Type B pancreatic cell (in vitro differentiated cells): Measurements from ENCODE around the gene TNXB. TPM values are rescaled to one million over a fixed set of nuclear protein-coding genes. Genes with fewer than 3 reads are reported as not detected.
"Not testable (repeated sequence)": the region's sequence is repeated elsewhere in the genome, so short reads cannot be mapped to it uniquely, and the experiment has no call there.

Experiments used
- DNase-seq: peaks from one replicate; pipeline ENCODE4 v3.0.0; 2021; ENCODE audit warnings: mixed read lengths; ENCODE audit not compliant: unreplicated experiment; ENCODE audit errors: extremely low spot score
- H3K27ac Mint-ChIP-seq: 2 replicates; pipeline ENCODE4 v1.8.0; 2021; ENCODE audit warnings: mild to moderate bottlenecking, mixed read lengths
- H3K27me3 Mint-ChIP-seq: 2 replicates; pipeline ENCODE4 v1.8.0; 2021; ENCODE audit warnings: mixed read lengths
- H3K36me3 Mint-ChIP-seq: 2 replicates; pipeline ENCODE4 v1.8.0; 2021; ENCODE audit warnings: mixed read lengths
- H3K4me1 Mint-ChIP-seq: one replicate; pipeline ENCODE4 v1.8.0; 2021; ENCODE audit warnings: mixed read lengths; ENCODE audit not compliant: unreplicated experiment
- H3K4me3 Mint-ChIP-seq: 2 replicates; pipeline ENCODE4 v1.8.0; 2021; ENCODE audit warnings: mild to moderate bottlenecking, mixed read lengths
- H3K9me3 Mint-ChIP-seq: 2 replicates; pipeline ENCODE4 v1.8.0; 2021; ENCODE audit warnings: mixed read lengths
- total RNA-seq: library from RNA; stranded (reverse); gene quantifications from 2 replicates; pipeline ENCODE4 v1.2.1, GENCODE V29; 2021; ENCODE audit warnings: low replicate concordance
- TF ChIP-seq, protein P1 (sequence below): fragments of 200-600 bp; sonication (generic); conservative IDR thresholded peaks from 2 replicates; pipeline ENCODE4 v1.5.0; 2021; ENCODE audit warnings: antibody characterized with exemption, mild to moderate bottlenecking

TNXB gene
- total RNA-seq, 1 donor from 2014 or later: 22.2 TPM

GRCh38 chr6:32064706-32065105, 44.4 kb downstream of the TNXB start:
- Mint-ChIP-seq H3K36me3 (peaks cover 9% of the 10 kb centered on the region), H3K27ac (no peak overlapping the region), H3K9me3 (no peaks in the 10 kb centered on the region), H3K27me3 (no peaks in the 10 kb centered on the region), H3K4me3 (no peak overlapping the region), H3K4me1 (no peaks in the 10 kb centered on the region)
- TF ChIP-seq, protein P1, sequence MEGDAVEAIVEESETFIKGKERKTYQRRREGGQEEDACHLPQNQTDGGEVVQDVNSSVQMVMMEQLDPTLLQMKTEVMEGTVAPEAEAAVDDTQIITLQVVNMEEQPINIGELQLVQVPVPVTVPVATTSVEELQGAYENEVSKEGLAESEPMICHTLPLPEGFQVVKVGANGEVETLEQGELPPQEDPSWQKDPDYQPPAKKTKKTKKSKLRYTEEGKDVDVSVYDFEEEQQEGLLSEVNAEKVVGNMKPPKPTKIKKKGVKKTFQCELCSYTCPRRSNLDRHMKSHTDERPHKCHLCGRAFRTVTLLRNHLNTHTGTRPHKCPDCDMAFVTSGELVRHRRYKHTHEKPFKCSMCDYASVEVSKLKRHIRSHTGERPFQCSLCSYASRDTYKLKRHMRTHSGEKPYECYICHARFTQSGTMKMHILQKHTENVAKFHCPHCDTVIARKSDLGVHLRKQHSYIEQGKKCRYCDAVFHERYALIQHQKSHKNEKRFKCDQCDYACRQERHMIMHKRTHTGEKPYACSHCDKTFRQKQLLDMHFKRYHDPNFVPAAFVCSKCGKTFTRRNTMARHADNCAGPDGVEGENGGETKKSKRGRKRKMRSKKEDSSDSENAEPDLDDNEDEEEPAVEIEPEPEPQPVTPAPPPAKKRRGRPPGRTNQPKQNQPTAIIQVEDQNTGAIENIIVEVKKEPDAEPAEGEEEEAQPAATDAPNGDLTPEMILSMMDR: no peak
- no peak for DNase-seq

DNA sequence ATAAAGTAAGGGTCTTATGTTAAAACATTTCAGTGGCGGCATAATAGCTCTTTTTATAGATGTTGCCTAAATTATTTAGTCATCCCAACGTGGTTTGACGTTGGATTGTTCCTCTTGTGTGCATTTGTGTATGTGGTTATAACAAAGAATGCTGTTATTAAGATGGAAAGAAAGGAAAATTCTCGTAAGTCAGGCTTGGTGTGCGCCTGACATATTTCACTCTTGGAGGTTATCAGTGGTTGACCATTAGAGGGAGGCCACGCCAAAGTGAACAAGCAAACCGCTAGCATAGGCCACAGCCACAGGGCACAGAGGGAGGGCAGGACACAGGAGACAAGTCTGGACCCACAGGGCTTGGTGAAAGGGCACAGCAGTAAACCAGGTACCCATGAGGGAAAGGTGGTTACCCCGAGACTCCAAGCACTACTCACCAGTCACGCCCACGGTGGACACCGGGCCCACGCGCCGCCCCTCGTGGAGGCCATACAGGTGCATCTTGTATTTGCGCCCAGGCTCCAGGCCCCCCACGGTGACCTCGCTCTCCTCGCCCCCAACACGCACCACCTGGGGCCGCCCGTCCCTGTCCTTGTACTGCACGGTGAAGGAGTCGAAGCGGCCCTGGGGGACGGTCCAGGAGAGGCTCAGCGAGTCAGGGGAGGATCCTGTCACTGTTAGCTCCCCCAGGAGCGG, 48.0 kb downstream of the TNXB start:
- Mint-ChIP-seq H3K27me3 (no peaks in the 10 kb centered on the region), H3K4me3 (no peak overlapping the region), H3K27ac (no peak overlapping the region), H3K36me3 (peaks cover 6% of the 10 kb centered on the region), H3K9me3 (no peaks in the 10 kb centered on the region), H3K4me1 (no peaks in the 10 kb centered on the region)
- DNase-seq: no peak
- TF ChIP-seq, protein P1: no peak

DNA sequence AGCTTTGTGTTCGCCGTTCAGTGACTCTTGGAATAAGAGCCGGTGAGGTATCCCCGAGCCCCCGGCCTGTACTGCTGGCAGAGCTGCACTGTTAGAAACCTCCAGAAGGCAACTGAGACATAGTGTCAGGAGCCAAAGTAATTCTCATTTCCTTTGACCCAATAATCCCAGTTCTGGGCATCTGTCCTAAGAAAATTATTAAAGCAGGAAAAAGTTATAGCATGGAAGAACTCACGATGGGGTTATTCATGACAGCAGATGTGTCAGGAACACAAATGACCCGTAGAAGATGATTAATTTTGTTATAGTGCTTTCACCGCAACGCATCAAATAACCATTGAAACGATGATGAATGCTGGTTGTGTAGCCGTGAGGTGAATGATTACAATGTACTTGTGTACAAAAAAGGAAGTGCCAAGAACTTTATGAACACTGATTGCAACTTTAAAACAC, 50.6 kb downstream of the TNXB start:
- H3K27ac Mint-ChIP-seq: no peak overlapping the region
- no peaks in the 10 kb centered on the region for H3K4me1 Mint-ChIP-seq
- TF ChIP-seq, protein P1: no peak
- H3K4me3 Mint-ChIP-seq: no peak overlapping the region
- DNase-seq: no peak
- no peaks in the 10 kb centered on the region for H3K27me3 Mint-ChIP-seq
- H3K9me3 Mint-ChIP-seq: no peaks in the 10 kb centered on the region
- peaks cover 1% of the 10 kb centered on the region for H3K36me3 Mint-ChIP-seq

DNA sequence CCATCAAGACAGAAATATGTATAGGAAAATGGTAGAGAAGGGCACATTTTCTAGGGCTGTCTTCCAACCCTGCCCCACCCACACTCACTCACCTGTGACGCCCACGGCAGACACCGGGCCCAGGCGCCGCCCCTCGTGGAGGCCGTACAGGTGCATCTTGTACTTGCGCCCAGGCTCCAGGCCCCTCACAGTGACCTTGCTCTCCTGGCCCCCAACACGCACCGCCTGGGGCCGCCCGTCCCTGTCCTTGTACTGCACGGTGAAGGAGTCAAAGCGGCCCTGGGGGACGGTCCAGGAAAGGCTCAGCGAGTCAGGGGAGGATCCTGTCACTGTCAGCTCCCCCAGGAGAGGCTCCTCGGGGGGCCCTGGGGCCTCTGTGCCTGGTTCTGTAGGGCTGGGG, 51.2 kb downstream of the TNXB start:
- DNase-seq: no peak
- H3K27me3 Mint-ChIP-seq: no peaks in the 10 kb centered on the region
- no peak overlapping the region for H3K27ac Mint-ChIP-seq
- no peaks in the 10 kb centered on the region for H3K9me3 Mint-ChIP-seq
- no peaks in the 10 kb centered on the region for H3K36me3 Mint-ChIP-seq
- TF ChIP-seq, protein P1: no peak
- H3K4me1 Mint-ChIP-seq: no peaks in the 10 kb centered on the region
- H3K4me3 Mint-ChIP-seq: no peak overlapping the region

GRCh38 chr6:32056254-32056653, 52.9 kb downstream of the TNXB start:
- H3K4me3 Mint-ChIP-seq: no peak overlapping the region
- H3K27me3 Mint-ChIP-seq: no peaks in the 10 kb centered on the region
- no peaks in the 10 kb centered on the region for H3K4me1 Mint-ChIP-seq
- no peak overlapping the region for H3K27ac Mint-ChIP-seq
- H3K36me3 Mint-ChIP-seq: no peaks in the 10 kb centered on the region
- no peaks in the 10 kb centered on the region for H3K9me3 Mint-ChIP-seq
- TF ChIP-seq, protein P1: no peak
- DNase-seq: no peak

DNA sequence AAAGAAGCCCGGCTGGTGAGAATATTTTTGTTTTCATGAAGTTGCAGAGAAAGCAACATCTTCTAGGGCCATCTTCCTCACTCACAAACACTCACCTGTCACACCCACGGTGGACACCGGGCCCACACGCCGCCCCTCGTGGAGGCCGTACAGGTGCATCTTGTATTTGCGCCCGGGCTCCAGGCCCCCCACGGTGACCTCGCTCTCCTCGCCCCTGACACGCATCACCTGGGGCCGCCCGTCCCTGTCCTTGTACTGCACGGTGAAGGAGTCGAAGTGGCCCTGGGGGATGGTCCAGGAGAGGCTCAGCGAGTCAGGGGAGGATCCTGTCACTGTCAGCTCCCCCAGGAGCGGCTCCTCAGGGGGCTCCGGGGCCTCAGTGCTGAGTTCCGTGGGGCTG, 53.4 kb downstream of the TNXB start:
- H3K9me3 Mint-ChIP-seq, H3K4me1 Mint-ChIP-seq, H3K27me3 Mint-ChIP-seq, H3K4me3 Mint-ChIP-seq, DNase-seq, H3K36me3 Mint-ChIP-seq, H3K27ac Mint-ChIP-seq: not testable (repeated sequence)

DNA sequence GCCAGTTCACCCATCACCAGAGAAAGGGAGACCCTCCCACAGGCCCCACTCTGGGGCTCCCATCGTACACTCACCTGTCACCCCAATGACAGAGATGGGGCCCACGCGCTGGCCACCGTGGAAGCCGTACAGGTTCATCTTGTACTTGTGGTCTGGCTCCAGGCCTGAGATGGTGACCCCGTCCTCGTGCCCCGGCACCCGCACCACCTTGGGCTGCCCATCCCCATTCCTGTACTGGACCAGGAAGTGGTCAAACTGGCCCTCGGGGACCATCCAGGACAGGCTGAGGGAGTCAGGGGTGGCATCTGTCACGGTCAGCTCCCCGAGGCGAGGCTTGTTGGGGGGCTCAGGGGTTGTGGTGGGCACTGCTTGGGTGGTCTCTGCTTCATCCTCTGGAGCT, 55.8 kb downstream of the TNXB start:
- not testable (repeated sequence) for H3K4me1 Mint-ChIP-seq

GRCh38 chr6:32052626-32053025, 56.5 kb downstream of the TNXB start:
- not testable (repeated sequence) for DNase-seq, H3K4me1 Mint-ChIP-seq, H3K27me3 Mint-ChIP-seq, H3K27ac Mint-ChIP-seq, H3K36me3 Mint-ChIP-seq, H3K9me3 Mint-ChIP-seq, H3K4me3 Mint-ChIP-seq

More for the DNA sequence above, 55.8 kb downstream of the TNXB start:
- H3K9me3 Mint-ChIP-seq, H3K4me3 Mint-ChIP-seq, H3K27me3 Mint-ChIP-seq, H3K27ac Mint-ChIP-seq, DNase-seq, H3K36me3 Mint-ChIP-seq: not testable (repeated sequence)
